GM12878 (cell line): ENCODE data around the gene ANTKMT.

Experiments used
- ATF7 ChIP-seq: fragments of 450-650 bp; IDR thresholded peaks from 2 replicates; pipeline ENCODE4 v1.6.1; 2016; ENCODE audit warnings: low read depth, mild to moderate bottlenecking
- CBX5 ChIP-seq: sonication (generic); IDR thresholded peaks from 2 replicates; pipeline ENCODE4 v1.6.1; 2016; ENCODE audit warnings: low read depth, moderate library complexity, mild to moderate bottlenecking, inconsistent platforms
- CEBPZ ChIP-seq: fragments of 150-350 bp; IDR thresholded peaks from 2 replicates; pipeline ENCODE4 v1.6.1; 2016; ENCODE audit warnings: low read depth, low read length
- CTCF ChIP-seq, 3 experiments: IDR thresholded peaks in 2 of 3; conservative IDR thresholded peaks in 1 of 3; 2 replicates each; pipeline ENCODE4 v1.5.1; 2011; ENCODE audit warnings: low read depth in 3 of 3, low read length in 3 of 3, mild to moderate bottlenecking in 3 of 3, control low read depth in 2 of 3, moderate library complexity in 2 of 3, inconsistent platforms in 1 of 3, mixed read lengths in 1 of 3; ENCODE audit not compliant: control insufficient read depth in 2 of 3, insufficient read depth in 1 of 3; ENCODE audit errors: extremely low read depth in 1 of 3
- E2F4 ChIP-seq: IDR thresholded peaks from 2 replicates; pipeline ENCODE4 v1.6.1; 2012; ENCODE audit warnings: low read depth, low read length, improper control_type of control experiment
- EZH2 ChIP-seq: IDR thresholded peaks from 2 replicates; pipeline ENCODE4 v1.6.1; 2012; ENCODE audit warnings: low read depth, mild to moderate bottlenecking, control low read depth, inconsistent platforms, low read length, borderline replicate concordance; ENCODE audit not compliant: control insufficient read depth
- MEF2A ChIP-seq: IDR thresholded peaks from 2 replicates; pipeline ENCODE4 v1.6.1; 2011; ENCODE audit warnings: low read depth, mild to moderate bottlenecking, low read length, moderate library complexity; ENCODE audit not compliant: insufficient read depth
- TF ChIP-seq, protein P1 (sequence below): fragments of 450-650 bp; formaldehyde crosslinking; IDR thresholded peaks from 2 replicates; pipeline ENCODE4 v1.5.0; 2022; ENCODE audit warnings: mild to moderate bottlenecking, missing genetic modification characterization
- TF ChIP-seq, protein P2 (sequence below): IDR thresholded peaks from 2 replicates; pipeline ENCODE4 v1.6.1; 2011; ENCODE audit warnings: borderline replicate concordance, low read depth, mild to moderate bottlenecking, moderate library complexity, low read length; ENCODE audit not compliant: insufficient read depth, poor library complexity, severe bottlenecking
- TF ChIP-seq, protein P3 (sequence below): fragments of 450-650 bp; IDR thresholded peaks from 2 replicates; pipeline ENCODE4 v1.6.1; 2016; ENCODE audit warnings: mild to moderate bottlenecking

DNA sequence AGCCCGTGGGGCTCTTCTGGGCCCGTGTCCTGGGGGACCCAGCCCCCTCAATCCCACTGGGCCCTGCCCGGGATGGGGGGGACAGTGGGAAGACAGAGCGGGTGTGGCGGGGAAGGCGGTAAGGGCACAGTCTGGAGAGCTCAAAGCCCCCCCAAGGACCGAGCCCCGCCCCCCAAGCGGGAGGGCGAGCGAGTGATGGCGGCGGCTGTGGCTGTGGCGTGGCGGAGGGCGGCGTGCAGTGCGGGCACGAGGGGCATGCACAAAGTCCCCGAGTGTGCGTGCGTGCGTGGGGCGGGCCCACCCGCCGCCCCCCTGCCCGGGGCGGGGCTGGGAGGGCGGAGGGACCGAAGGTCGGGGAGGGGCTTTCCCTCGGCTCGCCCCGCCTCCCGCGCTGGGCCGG lies 27.2 kb upstream of the ANTKMT start:
- no peak for TF ChIP-seq E2F4
- TF ChIP-seq, protein P1, sequence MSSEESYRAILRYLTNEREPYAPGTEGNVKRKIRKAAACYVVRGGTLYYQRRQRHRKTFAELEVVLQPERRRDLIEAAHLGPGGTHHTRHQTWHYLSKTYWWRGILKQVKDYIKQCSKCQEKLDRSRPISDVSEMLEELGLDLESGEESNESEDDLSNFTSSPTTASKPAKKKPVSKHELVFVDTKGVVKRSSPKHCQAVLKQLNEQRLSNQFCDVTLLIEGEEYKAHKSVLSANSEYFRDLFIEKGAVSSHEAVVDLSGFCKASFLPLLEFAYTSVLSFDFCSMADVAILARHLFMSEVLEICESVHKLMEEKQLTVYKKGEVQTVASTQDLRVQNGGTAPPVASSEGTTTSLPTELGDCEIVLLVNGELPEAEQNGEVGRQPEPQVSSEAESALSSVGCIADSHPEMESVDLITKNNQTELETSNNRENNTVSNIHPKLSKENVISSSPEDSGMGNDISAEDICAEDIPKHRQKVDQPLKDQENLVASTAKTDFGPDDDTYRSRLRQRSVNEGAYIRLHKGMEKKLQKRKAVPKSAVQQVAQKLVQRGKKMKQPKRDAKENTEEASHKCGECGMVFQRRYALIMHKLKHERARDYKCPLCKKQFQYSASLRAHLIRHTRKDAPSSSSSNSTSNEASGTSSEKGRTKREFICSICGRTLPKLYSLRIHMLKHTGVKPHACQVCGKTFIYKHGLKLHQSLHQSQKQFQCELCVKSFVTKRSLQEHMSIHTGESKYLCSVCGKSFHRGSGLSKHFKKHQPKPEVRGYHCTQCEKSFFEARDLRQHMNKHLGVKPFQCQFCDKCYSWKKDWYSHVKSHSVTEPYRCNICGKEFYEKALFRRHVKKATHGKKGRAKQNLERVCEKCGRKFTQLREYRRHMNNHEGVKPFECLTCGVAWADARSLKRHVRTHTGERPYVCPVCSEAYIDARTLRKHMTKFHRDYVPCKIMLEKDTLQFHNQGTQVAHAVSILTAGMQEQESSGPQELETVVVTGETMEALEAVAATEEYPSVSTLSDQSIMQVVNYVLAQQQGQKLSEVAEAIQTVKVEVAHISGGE = no peak
- TF ChIP-seq, protein P2, sequence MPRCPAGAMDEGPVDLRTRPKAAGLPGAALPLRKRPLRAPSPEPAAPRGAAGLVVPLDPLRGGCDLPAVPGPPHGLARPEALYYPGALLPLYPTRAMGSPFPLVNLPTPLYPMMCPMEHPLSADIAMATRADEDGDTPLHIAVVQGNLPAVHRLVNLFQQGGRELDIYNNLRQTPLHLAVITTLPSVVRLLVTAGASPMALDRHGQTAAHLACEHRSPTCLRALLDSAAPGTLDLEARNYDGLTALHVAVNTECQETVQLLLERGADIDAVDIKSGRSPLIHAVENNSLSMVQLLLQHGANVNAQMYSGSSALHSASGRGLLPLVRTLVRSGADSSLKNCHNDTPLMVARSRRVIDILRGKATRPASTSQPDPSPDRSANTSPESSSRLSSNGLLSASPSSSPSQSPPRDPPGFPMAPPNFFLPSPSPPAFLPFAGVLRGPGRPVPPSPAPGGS = no peak
- TF ChIP-seq MEF2A = no peak
- TF ChIP-seq CEBPZ = no peak
- TF ChIP-seq EZH2 = no peak
- TF ChIP-seq ATF7 = no peak
- TF ChIP-seq, protein P3, sequence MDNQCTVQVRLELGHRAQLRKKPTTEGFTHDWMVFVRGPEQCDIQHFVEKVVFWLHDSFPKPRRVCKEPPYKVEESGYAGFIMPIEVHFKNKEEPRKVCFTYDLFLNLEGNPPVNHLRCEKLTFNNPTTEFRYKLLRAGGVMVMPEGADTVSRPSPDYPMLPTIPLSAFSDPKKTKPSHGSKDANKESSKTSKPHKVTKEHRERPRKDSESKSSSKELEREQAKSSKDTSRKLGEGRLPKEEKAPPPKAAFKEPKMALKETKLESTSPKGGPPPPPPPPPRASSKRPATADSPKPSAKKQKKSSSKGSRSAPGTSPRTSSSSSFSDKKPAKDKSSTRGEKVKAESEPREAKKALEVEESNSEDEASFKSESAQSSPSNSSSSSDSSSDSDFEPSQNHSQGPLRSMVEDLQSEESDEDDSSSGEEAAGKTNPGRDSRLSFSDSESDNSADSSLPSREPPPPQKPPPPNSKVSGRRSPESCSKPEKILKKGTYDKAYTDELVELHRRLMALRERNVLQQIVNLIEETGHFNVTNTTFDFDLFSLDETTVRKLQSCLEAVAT = no peak
- no peak for TF ChIP-seq CTCF (IDR thresholded peaks at IDR 0.05 in 2 of 3, conservative IDR thresholded peaks at IDR 0.05 in 1 of 3; ENCODE audit: control insufficient read depth in 2 of 3, extremely low read depth in 1 of 3, insufficient read depth in 1 of 3, low read depth in 3 of 3, low read length in 3 of 3)
- TF ChIP-seq CBX5 = no peak
